GM21737 (cell line): Measurements from ENCODE around the gene NTSR1.

Source experiments
- ATAC-seq: cut with Tn5 transposase; IDR thresholded peaks from one replicate; pipeline ENCODE4 v1.9.1; 2021; ENCODE audit warnings: mild to moderate bottlenecking, moderate library complexity; ENCODE audit not compliant: unreplicated experiment

NTSR1 gene

GRCh38 chr20:62779417-62779685 is 70.7 kb downstream of the NTSR1 start:
- no peak for ATAC-seq

DNA sequence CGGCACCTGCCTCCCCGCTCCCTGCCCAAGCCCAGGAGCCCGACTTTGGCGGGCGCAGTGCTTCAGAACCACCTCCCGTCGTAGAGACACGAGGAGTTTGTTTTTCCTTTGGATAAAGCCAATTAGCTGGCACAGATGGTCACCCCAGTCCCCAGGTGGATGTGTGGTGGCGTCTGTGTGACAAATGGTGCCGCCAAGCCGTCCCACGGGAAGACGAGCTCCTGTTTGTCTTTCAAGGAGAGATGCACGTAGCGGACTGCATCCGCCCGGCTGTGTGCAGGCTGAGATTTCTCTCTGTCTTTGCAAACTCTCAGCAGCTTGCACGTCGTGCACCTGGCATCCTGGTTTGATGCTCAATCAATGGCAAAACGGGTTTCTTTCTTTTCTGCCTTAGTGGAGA is 71.6 kb downstream of the NTSR1 start:
- ATAC-seq: no peak

- no peak for ATAC-seq
Measured at GRCh38 chr20:62780696-62781095, 72.1 kb downstream of the NTSR1 start.

GRCh38 chr20:62782149-62782892 is 73.7 kb downstream of the NTSR1 start:
- ATAC-seq: no peak

- ATAC-seq: no peak
Measured at GRCh38 chr20:62782893-62783278, 74.2 kb downstream of the NTSR1 start.

- ATAC-seq: no peak
Measured at GRCh38 chr20:62784497-62784896, 75.9 kb downstream of the NTSR1 start.

DNA sequence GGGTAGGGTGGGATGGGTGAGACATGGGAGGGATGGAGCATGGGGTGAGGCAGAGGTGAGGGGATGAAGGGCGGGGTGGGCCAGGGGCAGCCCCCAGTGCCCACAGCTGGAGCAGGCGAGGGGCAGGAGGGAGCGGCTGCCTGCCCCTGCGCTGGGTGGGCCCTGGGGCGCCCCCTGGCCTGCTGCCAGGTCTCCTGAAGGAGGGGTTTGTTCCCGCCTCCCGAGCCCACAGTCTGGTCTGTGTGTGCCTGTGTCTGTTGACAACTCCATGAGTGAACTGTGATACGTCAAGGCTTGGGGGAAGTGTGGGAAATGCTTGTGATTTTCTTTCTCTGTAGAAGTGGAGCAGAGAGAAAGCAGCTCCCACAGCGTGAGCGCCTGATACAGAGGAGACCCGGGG is 76.8 kb downstream of the NTSR1 start:
- no peak for ATAC-seq

DNA sequence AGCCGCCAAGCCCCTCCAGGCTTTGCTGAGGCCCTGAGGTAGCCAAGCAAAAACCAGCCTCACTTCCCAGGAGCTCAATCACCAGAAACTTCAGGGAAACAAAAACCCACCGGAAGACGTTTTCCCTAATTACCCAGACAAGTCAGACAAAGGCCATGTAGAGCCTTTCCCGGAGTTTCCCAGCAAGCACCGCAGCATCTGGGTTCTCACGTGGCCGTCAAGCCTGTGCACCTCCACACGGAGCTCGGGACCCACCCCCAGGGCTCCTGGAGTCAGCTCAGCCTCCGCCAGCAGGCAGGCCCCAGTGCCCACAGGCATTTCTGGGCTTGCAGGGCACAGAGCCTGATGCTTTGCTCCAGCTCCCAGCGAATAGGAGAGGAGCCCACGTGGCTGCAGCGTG is 77.5 kb downstream of the NTSR1 start:
- no peak for ATAC-seq

GRCh38 chr20:62787321-62787720 is 78.7 kb downstream of the NTSR1 start:
- no peak for ATAC-seq

DNA sequence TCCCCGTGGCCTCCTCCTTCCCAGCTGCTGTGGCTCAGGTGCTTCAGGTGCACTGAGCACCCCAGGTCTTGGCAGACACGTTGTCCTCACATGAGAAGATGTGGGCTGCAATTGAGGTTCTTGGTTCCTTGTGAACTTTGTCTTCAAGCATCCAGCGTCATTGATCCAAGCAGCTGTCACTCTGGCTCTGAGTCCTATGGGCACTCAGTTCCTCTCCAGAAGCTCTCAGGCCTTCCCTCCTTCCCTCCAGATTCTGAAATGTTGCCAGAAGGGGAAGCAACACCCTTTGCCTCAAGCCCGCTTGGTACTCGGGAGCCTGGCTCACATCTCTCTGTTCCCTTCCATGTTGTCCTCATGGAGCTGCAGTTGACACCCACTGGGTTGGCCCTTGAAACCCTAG is 79.2 kb downstream of the NTSR1 start:
- ATAC-seq: no peak

GRCh38 chr20:62788607-62789006 is 80.0 kb downstream of the NTSR1 start:
- ATAC-seq: no peak

- no peak for ATAC-seq
Measured at GRCh38 chr20:62790075-62790474, 81.4 kb downstream of the NTSR1 start.

DNA sequence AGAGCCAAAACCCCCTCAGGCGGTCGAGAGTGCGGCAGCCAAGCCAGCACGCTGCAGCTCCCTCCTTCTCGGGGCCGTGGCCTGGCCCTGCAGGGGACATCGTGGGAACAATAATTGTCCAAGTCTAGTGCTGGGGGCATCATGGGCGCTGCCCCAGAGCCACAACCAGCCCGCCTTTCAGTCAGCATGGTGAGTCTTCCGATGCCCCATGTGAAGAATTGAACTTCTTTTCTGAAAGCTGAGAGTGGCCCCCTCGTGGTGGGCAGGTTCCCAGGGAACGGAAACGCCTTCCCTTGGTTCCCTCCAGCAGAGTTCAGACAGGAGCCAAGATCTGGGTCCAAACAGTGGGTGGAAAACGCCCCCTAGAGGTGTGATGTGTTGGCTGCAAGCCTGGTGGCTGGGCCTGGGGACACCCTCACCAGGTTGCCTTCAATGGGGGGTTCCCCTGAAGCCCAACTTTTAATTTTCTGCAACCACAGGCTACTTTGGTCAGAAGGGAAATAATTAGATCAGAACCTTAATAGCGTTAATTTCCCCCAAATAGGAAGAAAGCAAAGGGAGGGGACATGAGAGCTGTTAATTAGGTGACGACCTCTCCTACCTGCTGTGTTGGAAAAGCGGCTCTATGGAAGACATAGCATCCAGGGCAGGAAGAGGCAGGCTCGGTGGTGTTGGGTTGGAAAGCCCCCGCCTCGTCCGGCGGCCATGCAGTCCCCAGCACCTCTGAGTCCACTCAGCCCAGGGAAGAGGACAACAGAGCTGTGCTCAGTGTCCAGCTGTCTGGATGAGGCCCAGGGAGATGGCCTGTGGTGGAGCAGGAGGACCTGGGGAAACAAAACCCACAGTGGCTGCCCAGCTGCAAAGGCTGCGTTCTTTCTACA is 82.9 kb downstream of the NTSR1 start:
- ATAC-seq: no peak

- ATAC-seq: no peak
Measured at GRCh38 chr20:62792182-62792939, 83.7 kb downstream of the NTSR1 start.

- no peak for ATAC-seq
Measured at GRCh38 chr20:62792940-62793756, 84.5 kb downstream of the NTSR1 start.

GRCh38 chr20:62793757-62794006 is 85.0 kb downstream of the NTSR1 start:
- no peak for ATAC-seq

DNA sequence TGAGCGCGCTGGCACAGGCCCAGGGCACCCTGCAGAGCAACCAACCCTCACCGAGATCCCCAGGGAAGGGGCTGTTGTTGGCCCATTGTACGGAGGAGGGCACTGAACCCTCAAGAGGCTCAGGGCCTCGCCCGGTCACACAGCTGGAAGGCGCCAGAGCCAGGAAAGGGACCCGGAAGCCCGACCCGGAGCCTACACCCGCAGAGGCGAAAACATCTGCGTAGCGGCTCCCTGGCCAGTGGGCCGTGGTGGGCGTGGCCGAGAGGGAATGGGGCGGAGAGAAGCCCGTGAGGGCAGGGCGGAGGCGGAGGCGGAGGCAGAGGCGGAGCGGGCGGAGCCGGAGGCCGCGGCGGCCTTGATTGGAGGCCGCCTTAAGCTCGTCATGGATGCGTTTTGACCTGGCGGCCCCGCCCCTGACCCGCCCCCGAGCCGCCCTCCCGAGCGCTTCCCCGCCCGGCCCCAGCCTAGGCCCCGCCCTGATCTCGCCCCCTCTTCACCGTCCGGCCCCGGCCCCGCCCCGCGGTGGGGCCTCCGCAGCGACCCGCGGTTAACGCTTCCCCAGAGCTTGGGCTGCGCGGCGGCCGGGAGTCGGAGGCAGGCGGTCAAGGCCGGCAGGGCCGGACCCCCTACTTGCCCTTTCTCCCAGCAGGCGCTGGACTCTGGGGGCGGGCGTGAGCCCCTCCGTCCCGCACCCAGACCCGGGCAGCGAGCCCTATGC is 85.5 kb downstream of the NTSR1 start:
- ATAC-seq: peak; percentile 53

GRCh38 chr20:62795023-62795761 is 86.6 kb downstream of the NTSR1 start:
- no peak for ATAC-seq

- ATAC-seq: no peak
Measured at GRCh38 chr20:62796699-62797491, 88.3 kb downstream of the NTSR1 start.
